GM12878 (cell line): ENCODE results near the gene GMPPB. TPM values are rescaled to one million over a fixed set of nuclear protein-coding genes. Genes with fewer than 3 reads are reported as not detected.
"Not testable (repeated sequence)": the region's sequence is repeated elsewhere in the genome, so short reads cannot be mapped to it uniquely, and the experiment has no call there.

Source experiments
- ATAC-seq: fragments of 200-7000 bp; cut with Tn5 transposase; 3 replicates; pipeline ENCODE4 v1.9.1; 2020; ENCODE audit warnings: mild to moderate bottlenecking, moderate library complexity
- BruUV-seq: library from RNA; stranded (reverse); fragments of 400-500 nt; replicated peaks from 2 replicates; lab custom pipeline; 2021; lab: Mats Ljungman, UMichigan
- CTCF ChIA-PET: fragments of 300-600 bp; sonication (Branson Sonifier 250); formaldehyde crosslinking; extraction: SDS; loops from one replicate; lab custom pipeline; 2021; ENCODE audit warnings: inconsistent platforms; lab: Yijun Ruan, JAX
- POLR2A ChIA-PET: fragments of 350-600 bp; formaldehyde crosslinking; extraction: SDS; loops from one replicate; lab custom pipeline; 2021; ENCODE audit warnings: inconsistent platforms; lab: Charles Lee
- RAD21 ChIA-PET: fragments of 300-600 bp; sonication (Branson Sonifier 250); formaldehyde crosslinking; loops from one replicate; lab custom pipeline; 2023; ENCODE audit warnings: antibody characterized with exemption; ENCODE audit not compliant: unreplicated experiment; lab: Charles Lee
- SMC1A ChIA-PET: fragments of 300-600 bp; sonication (Branson Sonifier 250); formaldehyde crosslinking; loops from one replicate; lab custom pipeline; 2023; ENCODE audit not compliant: unreplicated experiment, uncharacterized antibody; lab: Charles Lee
- DNase-seq: peaks from one replicate; pipeline ENCODE4 v3.0.0-alpha.2; 2011; ENCODE audit warnings: low read depth, low spot score
- FAIRE-seq: peaks from 3 replicates; lab custom pipeline; 2011; peaks lifted over from hg19 to GRCh38; lab: Jason Lieb, UNC
- H2AFZ ChIP-seq: 2 replicates; pipeline ENCODE4 v1.6.0; 2011; ENCODE audit warnings: low read depth, low read length, control low read depth; ENCODE audit not compliant: control insufficient read depth
- H3K27ac ChIP-seq: 2 replicates; pipeline ENCODE4 v1.5.1; 2011; ENCODE audit warnings: control low read depth; ENCODE audit not compliant: control insufficient read depth, insufficient read depth
- H3K27me3 ChIP-seq, 2 experiments: replicated peaks in 1 of 2; 2 replicates each; pipeline versions ENCODE4 v1.6.0 to v1.6.1; 2011; ENCODE audit warnings: low read length in 1 of 2; ENCODE audit not compliant: control insufficient read depth in 2 of 2, insufficient read depth in 2 of 2
- H3K36me3 ChIP-seq, 2 experiments: 2 replicates each; pipeline ENCODE4 v1.5.1; 2011; ENCODE audit warnings: low read length in 1 of 2; ENCODE audit not compliant: control insufficient read depth in 2 of 2, insufficient read depth in 2 of 2
- H3K4me1 ChIP-seq: 2 replicates; pipeline ENCODE4 v1.6.1; 2011; ENCODE audit warnings: mild to moderate bottlenecking, low read length, moderate library complexity, mixed read lengths; ENCODE audit not compliant: control insufficient read depth, insufficient read depth
- H3K4me2 ChIP-seq: 2 replicates; pipeline ENCODE4 v1.6.0; 2011; ENCODE audit warnings: control low read depth; ENCODE audit not compliant: control insufficient read depth, insufficient read depth
- H3K4me3 ChIP-seq: fragments of 200-600 bp; sonication (generic); 2 replicates; pipeline ENCODE4 v1.5.1; 2016
- H3K79me2 ChIP-seq: 2 replicates; pipeline ENCODE4 v1.6.0; 2011; ENCODE audit warnings: low read length; ENCODE audit not compliant: control insufficient read depth, insufficient read depth
- H3K9ac ChIP-seq: 2 replicates; pipeline ENCODE4 v1.8.0; 2011; ENCODE audit warnings: low read length, control low read depth, mixed read lengths; ENCODE audit not compliant: control insufficient read depth, insufficient read depth
- H3K9me3 ChIP-seq: replicated peaks from 3 replicates; pipeline ENCODE4 v1.5.1; 2011; ENCODE audit warnings: mild to moderate bottlenecking, low read length; ENCODE audit not compliant: control insufficient read depth, insufficient read depth
- H4K20me1 ChIP-seq: 2 replicates; pipeline ENCODE4 v1.6.0; 2011; ENCODE audit not compliant: control insufficient read depth, insufficient read depth
- CBX3 ChIP-seq: fragments of 200-600 bp; sonication (generic); IDR thresholded peaks from 2 replicates; pipeline ENCODE4 v1.6.1; 2016; ENCODE audit warnings: low read depth, borderline replicate concordance
- CHD4 ChIP-seq: fragments of 200-600 bp; sonication (generic); IDR thresholded peaks from 2 replicates; pipeline ENCODE4 v1.6.1; 2016; ENCODE audit warnings: mild to moderate bottlenecking
- HSF1 ChIP-seq: fragments of 150-350 bp; IDR thresholded peaks from 2 replicates; pipeline ENCODE4 v1.6.1; 2014; ENCODE audit warnings: mild to moderate bottlenecking, low read depth, low read length
- KDM1A ChIP-seq: fragments of 200-600 bp; sonication (generic); IDR thresholded peaks from 2 replicates; pipeline ENCODE4 v1.6.1; 2016; ENCODE audit warnings: borderline replicate concordance
- NFYA ChIP-seq: IDR thresholded peaks from 2 replicates; pipeline ENCODE4 v1.6.1; 2011; ENCODE audit warnings: low read depth, mild to moderate bottlenecking, low read length, improper control_type of control experiment, borderline replicate concordance
- REST ChIP-seq: IDR thresholded peaks from 2 replicates; pipeline ENCODE4 v1.6.1; 2012; ENCODE audit warnings: mild to moderate bottlenecking, low read depth, low read length
- ZBTB11 ChIP-seq: fragments of 450-650 bp; formaldehyde crosslinking; IDR thresholded peaks from 2 replicates; pipeline ENCODE4 v1.5.0; 2022; ENCODE audit warnings: mild to moderate bottlenecking, missing genetic modification characterization
- ZNF207 ChIP-seq: fragments of 450-650 bp; IDR thresholded peaks from 2 replicates; pipeline ENCODE4 v1.6.1; 2014; ENCODE audit warnings: antibody characterized with exemption, mild to moderate bottlenecking, borderline replicate concordance
- ZNF622 ChIP-seq: fragments of 450-650 bp; IDR thresholded peaks from 2 replicates; pipeline ENCODE4 v1.6.1; 2017; ENCODE audit warnings: mild to moderate bottlenecking, inconsistent platforms
- WGBS: methylation state at CpG from one replicate; pipeline ENCODE4 v1.1.6; 2016; ENCODE audit warnings: low lambda C conversion rate; ENCODE audit not compliant: insufficient replicate concordance, insufficient coverage; ENCODE audit errors: missing lambda C conversion rate; 5-methylcytosine and 5-hydroxymethylcytosine counted together
- in situ Hi-C: fragments of 300-500 bp; cut with MboI; formaldehyde crosslinking; loops from 9 replicates; pipeline ENCODE4 v1.14.3; 2018; ENCODE audit warnings: mixed read lengths
- intact Hi-C: fragments of 100-400 bp; cut with micrococcal nuclease; formaldehyde crosslinking; loops from one replicate; pipeline ENCODE4 v1.14.2; 2022; ENCODE audit not compliant: unreplicated experiment
- polyA plus RNA-seq, 11 experiments: library from polyadenylated mRNA; depleted of rRNA in 4 of 11; unstranded in 6 of 11; stranded (reverse) in 5 of 11; fragments of >200 nt; fragmentation: Nextera tagmentation in 4 of 11; fragmentation: Illumina TruSeq in 1 of 11; extraction: Ambion mirVana in 4 of 11; extraction: Trizol in 1 of 11; gene quantifications; 1 replicate in 1 of 11; 2 replicates in 10 of 11; pipeline versions ENCODE4 v1.2.1 to v1.2.3, GENCODE V29; 2011 to 2016; ENCODE audit warnings: inconsistent platforms in 2 of 11, missing spikeins in 2 of 11, low read depth in 1 of 11
- total RNA-seq, 4 experiments: library from RNA; depleted of rRNA in 3 of 4; stranded (reverse); fragments of >200 nt in 3 of 4; fragmentation: Illumina TruSeq in 1 of 4; extraction: Trizol in 1 of 4; gene quantifications; 2 replicates each; pipeline versions ENCODE4 v1.2.1 to v1.2.3, GENCODE V29; 2013 to 2021

GMPPB gene
- total and polyA plus RNA-seq, 10 of the 15 experiments (the other 5 are each of a cell fraction or from before 2014, with no cell fraction given), result 2.3 to 99.5 (median 23.3) TPM

GRCh38 chr3:49684453-49684852, 39.3 kb downstream of the GMPPB start:
- H3K27me3 ChIP-seq, POLR2A ChIA-PET, H3K9me3 ChIP-seq, H3K4me1 ChIP-seq, SMC1A ChIA-PET, H3K4me3 ChIP-seq, BruUV-seq, H3K9ac ChIP-seq, in situ Hi-C loops, H3K27ac ChIP-seq, H3K4me2 ChIP-seq, intact Hi-C loops, ATAC-seq, CTCF ChIA-PET, DNase-seq, RAD21 ChIA-PET, H2AFZ ChIP-seq, H3K79me2 ChIP-seq, H4K20me1 ChIP-seq, FAIRE-seq: not testable (repeated sequence)
- H3K36me3 ChIP-seq, result peaks cover 11 to 26% of the 10 kb centered on the region in 2 experiments; a peak in 3 of 4 replicates
- WGBS, result 100% methylated on average over 2 of the region's 2 CpGs

- H3K79me2 ChIP-seq, result no peaks in the 10 kb centered on the region; the same call in 1 of the 2 replicates
- no peak overlapping the region for H2AFZ ChIP-seq
- no TSS peak for BruUV-seq
- DNase-seq, result no peak
- SMC1A ChIA-PET, result no interaction called here
- H3K4me1 ChIP-seq, result no peaks in the 10 kb centered on the region; the same call in 1 of the 2 replicates
- WGBS, result 94% methylated on average over 6 of the region's 6 CpGs
- peaks cover 18 to 31% of the 10 kb centered on the region in 2 experiments; a peak in 3 of 4 replicates for H3K36me3 ChIP-seq
- intact Hi-C loops, result no loop called here
- no peak overlapping the region for H3K4me3 ChIP-seq
- CTCF ChIA-PET, result no interaction called here
- H3K27me3 ChIP-seq, result no peaks in the 10 kb centered on the region
- no peaks in the 10 kb centered on the region for H3K9me3 ChIP-seq
- H4K20me1 ChIP-seq, result no peaks in the 10 kb centered on the region
- POLR2A ChIA-PET, result no interaction called here
- in situ Hi-C loops, result no loop called here
- ATAC-seq, result no peak
- no peak overlapping the region for H3K4me2 ChIP-seq
- H3K27ac ChIP-seq, result no peak overlapping the region
- no peak for FAIRE-seq
- RAD21 ChIA-PET, result no interaction called here
- no peak overlapping the region for H3K9ac ChIP-seq
- TF ChIP-seq ZBTB11 (CRISPR knock-in tag) (no peak), CHD4 (no peak), CBX3 (no peak), KDM1A (no peak), ZNF207 (no peak), REST (no peak), ZNF622 (no peak), NFYA (no peak), HSF1 (no peak)
Measured at GRCh38 chr3:49683162-49683561, 40.6 kb downstream of the GMPPB start.
